WTC11 (cell line): ENCODE results near the gene CD2AP. TPM values are rescaled to one million over a fixed set of nuclear protein-coding genes. Genes with fewer than 3 reads are reported as not detected.

Experiments used
- ATAC-seq: fragments of 200-7000 bp; cut with Tn5 transposase; 2 replicates; pipeline ENCODE4 v1.10.0; 2021; ENCODE audit warnings: mild to moderate bottlenecking, moderate library complexity
- CTCF ChIA-PET: fragments of 300-600 bp; sonication (Branson Sonifier 250); formaldehyde crosslinking; loops from one replicate; lab custom pipeline; 2021; ENCODE audit warnings: antibody characterized with exemption; lab: Charles Lee
- POLR2A ChIA-PET: fragments of 350-600 bp; sonication (Branson Sonifier 250); formaldehyde crosslinking; loops from one replicate; lab custom pipeline; 2021; ENCODE audit warnings: antibody characterized with exemption; lab: Charles Lee
- DNase-seq: peaks from one replicate; pipeline ENCODE4 v3.0.0; 2021; ENCODE audit warnings: low spot score
- H3K27ac Mint-ChIP-seq: 2 replicates; pipeline ENCODE4 v1.8.0; 2021; ENCODE audit warnings: mixed read lengths
- H3K27me3 Mint-ChIP-seq: 2 replicates; pipeline ENCODE4 v1.8.0; 2021; ENCODE audit warnings: low read depth, mild to moderate bottlenecking, moderate library complexity, mixed read lengths
- H3K36me3 Mint-ChIP-seq: 2 replicates; pipeline ENCODE4 v1.8.0; 2021; ENCODE audit warnings: mixed read lengths
- H3K4me1 Mint-ChIP-seq: 2 replicates; pipeline ENCODE4 v1.8.0; 2022; ENCODE audit warnings: mixed read lengths
- H3K4me3 Mint-ChIP-seq: 2 replicates; pipeline ENCODE4 v1.8.0; 2021; ENCODE audit warnings: mild to moderate bottlenecking, moderate library complexity, mixed read lengths
- H3K9me3 Mint-ChIP-seq: 2 replicates; pipeline ENCODE4 v1.8.0; 2021; ENCODE audit warnings: mixed read lengths
- CREB1 ChIP-seq: sonication (generic); formaldehyde crosslinking; IDR thresholded peaks from 2 replicates; pipeline ENCODE4 v1.8.0; 2023; ENCODE audit warnings: mild to moderate bottlenecking, missing genetic modification reagents
- ESRRA ChIP-seq: sonication (generic); formaldehyde crosslinking; IDR thresholded peaks from 2 replicates; pipeline ENCODE4 v1.8.1; 2022; ENCODE audit warnings: mild to moderate bottlenecking, missing genetic modification reagents, borderline replicate concordance
- FOXJ3 ChIP-seq: sonication (generic); formaldehyde crosslinking; IDR thresholded peaks from 2 replicates; pipeline ENCODE4 v1.9.0; 2021; ENCODE audit warnings: missing genetic modification reagents, mild to moderate bottlenecking, borderline replicate concordance
- FOXP1 ChIP-seq: sonication (generic); formaldehyde crosslinking; IDR thresholded peaks from 2 replicates; pipeline ENCODE4 v1.8.0; 2022; ENCODE audit warnings: missing genetic modification reagents, mild to moderate bottlenecking, moderate library complexity, borderline replicate concordance
- IRF2 ChIP-seq: sonication (generic); formaldehyde crosslinking; IDR thresholded peaks from 2 replicates; pipeline ENCODE4 v1.8.0; 2022; ENCODE audit warnings: low read depth, missing genetic modification reagents, borderline replicate concordance
- MXD4 ChIP-seq: fragments of 250-450 bp; sonication (Bioruptor Pico); IDR thresholded peaks from 2 replicates; pipeline ENCODE4 v1.8.0; 2021; ENCODE audit warnings: mild to moderate bottlenecking, moderate library complexity, borderline replicate concordance
- NR1H2 ChIP-seq: sonication (generic); formaldehyde crosslinking; IDR thresholded peaks from 2 replicates; pipeline ENCODE4 v1.9.0; 2021; ENCODE audit warnings: mild to moderate bottlenecking, moderate library complexity, missing genetic modification reagents
- NR3C1 ChIP-seq: sonication (generic); formaldehyde crosslinking; conservative IDR thresholded peaks from 2 replicates; pipeline ENCODE4 v1.8.1; 2023; ENCODE audit warnings: low read depth, mild to moderate bottlenecking, missing genetic modification reagents
- OVOL2 ChIP-seq: fragments of 250-450 bp; sonication (Bioruptor Pico); IDR thresholded peaks from 2 replicates; pipeline ENCODE4 v1.9.0; 2021; ENCODE audit warnings: mild to moderate bottlenecking, borderline replicate concordance
- PRRX2 ChIP-seq: fragments of 250-450 bp; sonication (Bioruptor Pico); IDR thresholded peaks from 2 replicates; pipeline ENCODE4 v1.8.0; 2021; ENCODE audit warnings: mild to moderate bottlenecking
- RELA ChIP-seq: sonication (generic); formaldehyde crosslinking; IDR thresholded peaks from 2 replicates; pipeline ENCODE4 v1.8.1; 2022; ENCODE audit warnings: missing genetic modification reagents, mild to moderate bottlenecking, borderline replicate concordance
- TCF7 ChIP-seq: sonication (generic); formaldehyde crosslinking; IDR thresholded peaks from 2 replicates; pipeline ENCODE4 v1.8.0; 2022; ENCODE audit warnings: mild to moderate bottlenecking, low read depth, missing genetic modification reagents, moderate library complexity
- ZBTB21 ChIP-seq: sonication (generic); formaldehyde crosslinking; IDR thresholded peaks from 2 replicates; pipeline ENCODE4 v1.8.1; 2023; ENCODE audit warnings: mild to moderate bottlenecking, missing genetic modification reagents, borderline replicate concordance
- ZNF232 ChIP-seq: sonication (generic); formaldehyde crosslinking; IDR thresholded peaks from 2 replicates; pipeline ENCODE4 v1.8.0; 2022; ENCODE audit warnings: mild to moderate bottlenecking, missing genetic modification reagents
- ZNF263 ChIP-seq: sonication (generic); formaldehyde crosslinking; IDR thresholded peaks from 2 replicates; pipeline ENCODE4 v1.8.1; 2022; ENCODE audit warnings: low read depth, mild to moderate bottlenecking, moderate library complexity, missing genetic modification reagents
- ZNF416 ChIP-seq: fragments of 250-450 bp; sonication (Bioruptor Pico); IDR thresholded peaks from 2 replicates; pipeline ENCODE4 v1.9.0; 2021; ENCODE audit warnings: mild to moderate bottlenecking, inconsistent platforms
- ZNF423 ChIP-seq: fragments of 250-450 bp; sonication (Bioruptor Pico); IDR thresholded peaks from 2 replicates; pipeline ENCODE4 v2.1.2; 2022; ENCODE audit warnings: mild to moderate bottlenecking, moderate library complexity
- total RNA-seq: library from RNA; stranded (reverse); gene quantifications from 3 replicates; pipeline ENCODE4 v1.2.3, GENCODE V29; 2021
- TF ChIP-seq, protein P1 (sequence below): fragments of 250-450 bp; sonication (Bioruptor Pico); IDR thresholded peaks from 2 replicates; pipeline ENCODE4 v1.9.0; 2021; ENCODE audit warnings: mild to moderate bottlenecking, borderline replicate concordance
- TF ChIP-seq, protein P2 (sequence below): fragments of 250-450 bp; sonication (Bioruptor Pico); IDR thresholded peaks from 2 replicates; pipeline ENCODE4 v1.9.0; 2021; ENCODE audit warnings: moderate library complexity, mild to moderate bottlenecking, inconsistent platforms, borderline replicate concordance
- TF ChIP-seq, protein P3 (sequence below): sonication (generic); formaldehyde crosslinking; IDR thresholded peaks from 2 replicates; pipeline ENCODE4 v1.8.0; 2022; ENCODE audit warnings: mild to moderate bottlenecking, missing genetic modification reagents
- TF ChIP-seq, protein P4 (sequence below): sonication (generic); formaldehyde crosslinking; IDR thresholded peaks from 2 replicates; pipeline ENCODE4 v1.8.0; 2022; ENCODE audit warnings: mild to moderate bottlenecking, missing genetic modification reagents
- TF ChIP-seq, protein P5 (sequence below): sonication (generic); formaldehyde crosslinking; IDR thresholded peaks from 2 replicates; pipeline ENCODE4 v1.8.1; 2023; ENCODE audit warnings: mild to moderate bottlenecking, moderate library complexity, missing genetic modification reagents
- TF ChIP-seq, protein P6 (sequence below): fragments of 250-450 bp; sonication (Bioruptor Pico); IDR thresholded peaks from 2 replicates; pipeline ENCODE4 v1.9.0; 2021; ENCODE audit warnings: mild to moderate bottlenecking
- TF ChIP-seq, protein P7 (sequence below): sonication (generic); formaldehyde crosslinking; conservative IDR thresholded peaks from 2 replicates; pipeline ENCODE4 v1.8.1; 2022; ENCODE audit warnings: mild to moderate bottlenecking, missing genetic modification reagents

The CD2AP gene
- total RNA-seq, 1 experiment from 2014 or later: 77.0 TPM

DNA sequence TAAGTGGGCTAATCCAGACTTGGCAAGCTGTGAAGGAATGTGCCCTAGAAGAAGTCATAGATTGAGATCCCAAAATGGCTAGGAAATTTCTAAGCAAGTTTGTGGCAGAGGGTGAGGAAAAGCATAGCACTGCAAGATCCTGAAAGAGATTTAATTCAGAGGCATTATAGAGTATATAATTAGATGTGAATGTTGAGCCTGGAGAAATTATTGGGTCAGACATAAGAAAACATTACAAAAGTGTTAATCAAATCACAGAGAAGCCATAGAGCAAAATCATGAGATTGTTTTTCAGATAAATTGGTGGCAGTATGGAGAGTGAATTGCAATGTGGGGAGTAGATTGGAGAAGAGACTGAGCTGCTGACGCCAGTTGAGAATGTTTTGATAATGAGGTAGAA lies 90.0 kb downstream of the CD2AP start (continued):
- no peak for TF ChIP-seq ZNF263 (CRISPR knock-in tag)

DNA sequence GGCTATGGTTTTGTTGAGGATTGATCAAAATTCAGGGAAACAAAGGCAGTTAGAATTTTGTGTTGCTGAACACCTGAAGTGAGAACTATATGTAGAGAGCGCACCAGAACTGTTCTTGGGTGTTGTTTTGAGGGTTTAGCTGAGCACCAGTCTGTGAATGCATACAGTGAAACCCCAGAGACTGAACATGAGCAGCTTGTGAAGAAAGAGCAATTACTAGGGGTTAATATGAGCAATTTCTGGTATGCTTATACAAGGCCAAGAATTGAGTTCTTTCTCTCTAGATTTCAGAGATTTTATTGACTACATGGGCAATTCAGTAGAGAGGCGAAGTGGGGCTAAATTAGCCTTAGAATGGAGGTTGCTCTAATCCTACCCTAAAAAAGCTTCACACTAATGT lies 93.9 kb downstream of the CD2AP start:
- DNase-seq: no peak
- H3K9me3 Mint-ChIP-seq: peaks cover 3% of the 10 kb centered on the region
- H3K4me3 Mint-ChIP-seq: no peak overlapping the region
- ATAC-seq: no peak; the same call in 1 of the 2 replicates
- TF ChIP-seq, protein P1, sequence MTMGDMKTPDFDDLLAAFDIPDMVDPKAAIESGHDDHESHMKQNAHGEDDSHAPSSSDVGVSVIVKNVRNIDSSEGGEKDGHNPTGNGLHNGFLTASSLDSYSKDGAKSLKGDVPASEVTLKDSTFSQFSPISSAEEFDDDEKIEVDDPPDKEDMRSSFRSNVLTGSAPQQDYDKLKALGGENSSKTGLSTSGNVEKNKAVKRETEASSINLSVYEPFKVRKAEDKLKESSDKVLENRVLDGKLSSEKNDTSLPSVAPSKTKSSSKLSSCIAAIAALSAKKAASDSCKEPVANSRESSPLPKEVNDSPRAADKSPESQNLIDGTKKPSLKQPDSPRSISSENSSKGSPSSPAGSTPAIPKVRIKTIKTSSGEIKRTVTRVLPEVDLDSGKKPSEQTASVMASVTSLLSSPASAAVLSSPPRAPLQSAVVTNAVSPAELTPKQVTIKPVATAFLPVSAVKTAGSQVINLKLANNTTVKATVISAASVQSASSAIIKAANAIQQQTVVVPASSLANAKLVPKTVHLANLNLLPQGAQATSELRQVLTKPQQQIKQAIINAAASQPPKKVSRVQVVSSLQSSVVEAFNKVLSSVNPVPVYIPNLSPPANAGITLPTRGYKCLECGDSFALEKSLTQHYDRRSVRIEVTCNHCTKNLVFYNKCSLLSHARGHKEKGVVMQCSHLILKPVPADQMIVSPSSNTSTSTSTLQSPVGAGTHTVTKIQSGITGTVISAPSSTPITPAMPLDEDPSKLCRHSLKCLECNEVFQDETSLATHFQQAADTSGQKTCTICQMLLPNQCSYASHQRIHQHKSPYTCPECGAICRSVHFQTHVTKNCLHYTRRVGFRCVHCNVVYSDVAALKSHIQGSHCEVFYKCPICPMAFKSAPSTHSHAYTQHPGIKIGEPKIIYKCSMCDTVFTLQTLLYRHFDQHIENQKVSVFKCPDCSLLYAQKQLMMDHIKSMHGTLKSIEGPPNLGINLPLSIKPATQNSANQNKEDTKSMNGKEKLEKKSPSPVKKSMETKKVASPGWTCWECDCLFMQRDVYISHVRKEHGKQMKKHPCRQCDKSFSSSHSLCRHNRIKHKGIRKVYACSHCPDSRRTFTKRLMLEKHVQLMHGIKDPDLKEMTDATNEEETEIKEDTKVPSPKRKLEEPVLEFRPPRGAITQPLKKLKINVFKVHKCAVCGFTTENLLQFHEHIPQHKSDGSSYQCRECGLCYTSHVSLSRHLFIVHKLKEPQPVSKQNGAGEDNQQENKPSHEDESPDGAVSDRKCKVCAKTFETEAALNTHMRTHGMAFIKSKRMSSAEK (CRISPR knock-in tag): no peak
- no peak for TF ChIP-seq NR1H2 (CRISPR knock-in tag)
- no peak for TF ChIP-seq ESRRA (CRISPR knock-in tag)
- no peak for TF ChIP-seq ZNF232 (CRISPR knock-in tag)
- TF ChIP-seq, protein P2, sequence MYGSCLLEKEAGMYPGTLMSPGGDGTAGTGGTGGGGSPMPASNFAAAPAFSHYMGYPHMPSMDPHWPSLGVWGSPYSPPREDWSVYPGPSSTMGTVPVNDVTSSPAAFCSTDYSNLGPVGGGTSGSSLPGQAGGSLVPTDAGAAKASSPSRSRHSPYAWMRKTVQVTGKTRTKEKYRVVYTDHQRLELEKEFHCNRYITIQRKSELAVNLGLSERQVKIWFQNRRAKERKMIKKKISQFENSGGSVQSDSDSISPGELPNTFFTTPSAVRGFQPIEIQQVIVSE (CRISPR knock-in tag): no peak
- TF ChIP-seq ZNF423 (CRISPR knock-in tag): no peak
- no peak for TF ChIP-seq OVOL2
- H3K27ac Mint-ChIP-seq: peak overlapping the region; percentile 59; the same call in 1 of the 2 replicates
- POLR2A ChIA-PET: no interaction called here
- H3K27me3 Mint-ChIP-seq: no peaks in the 10 kb centered on the region
- peaks cover 11% of the 10 kb centered on the region for H3K36me3 Mint-ChIP-seq
- CTCF ChIA-PET: no interaction called here
- H3K4me1 Mint-ChIP-seq: peaks cover 16% of the 10 kb centered on the region

DNA sequence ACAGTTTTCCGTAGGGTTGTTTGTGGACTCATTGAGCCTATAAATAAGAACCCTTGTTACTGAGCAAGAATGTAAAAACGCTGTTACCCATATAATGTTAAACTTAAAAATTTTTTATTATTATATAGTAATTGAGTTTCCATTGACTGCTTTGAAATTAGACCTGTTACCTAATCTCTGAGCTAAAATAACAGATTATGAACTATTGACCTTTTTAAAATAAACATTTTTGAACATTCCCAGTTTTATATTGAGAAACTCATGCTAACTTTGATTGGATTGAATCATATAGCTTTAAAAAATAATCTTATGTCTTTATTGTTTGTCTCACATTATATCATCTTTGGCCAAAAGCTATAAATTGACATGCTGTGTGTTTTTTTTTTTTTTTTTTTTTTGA lies 95.5 kb downstream of the CD2AP start:
- ChIA-PET CTCF (interaction anchor here (0.7 to 1.2 kb wide), 3 partner anchors 145 to 267 kb away, joined by 3 to 4 read pairs (median 3); no protein-coding TSS in a partner anchor), POLR2A (no interaction called here)
- H3K4me3 Mint-ChIP-seq: no peak overlapping the region
- ATAC-seq (no peak), DNase-seq (no peak)
- H3K36me3 Mint-ChIP-seq: peaks cover 17% of the 10 kb centered on the region
- H3K27me3 Mint-ChIP-seq: no peaks in the 10 kb centered on the region
- no peak overlapping the region for H3K27ac Mint-ChIP-seq
- peaks cover 16% of the 10 kb centered on the region for H3K4me1 Mint-ChIP-seq
- H3K9me3 Mint-ChIP-seq: no peaks in the 10 kb centered on the region
- no peak for TF ChIP-seq RELA (CRISPR knock-in tag)
- TF ChIP-seq, protein P3, sequence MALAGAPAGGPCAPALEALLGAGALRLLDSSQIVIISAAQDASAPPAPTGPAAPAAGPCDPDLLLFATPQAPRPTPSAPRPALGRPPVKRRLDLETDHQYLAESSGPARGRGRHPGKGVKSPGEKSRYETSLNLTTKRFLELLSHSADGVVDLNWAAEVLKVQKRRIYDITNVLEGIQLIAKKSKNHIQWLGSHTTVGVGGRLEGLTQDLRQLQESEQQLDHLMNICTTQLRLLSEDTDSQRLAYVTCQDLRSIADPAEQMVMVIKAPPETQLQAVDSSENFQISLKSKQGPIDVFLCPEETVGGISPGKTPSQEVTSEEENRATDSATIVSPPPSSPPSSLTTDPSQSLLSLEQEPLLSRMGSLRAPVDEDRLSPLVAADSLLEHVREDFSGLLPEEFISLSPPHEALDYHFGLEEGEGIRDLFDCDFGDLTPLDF (CRISPR knock-in tag): no peak
- no peak for TF ChIP-seq TCF7
- no peak for TF ChIP-seq CREB1
- no peak for TF ChIP-seq ZNF416
- TF ChIP-seq FOXP1 (CRISPR knock-in tag): no peak
- TF ChIP-seq IRF2 (CRISPR knock-in tag): no peak
- TF ChIP-seq, protein P4, sequence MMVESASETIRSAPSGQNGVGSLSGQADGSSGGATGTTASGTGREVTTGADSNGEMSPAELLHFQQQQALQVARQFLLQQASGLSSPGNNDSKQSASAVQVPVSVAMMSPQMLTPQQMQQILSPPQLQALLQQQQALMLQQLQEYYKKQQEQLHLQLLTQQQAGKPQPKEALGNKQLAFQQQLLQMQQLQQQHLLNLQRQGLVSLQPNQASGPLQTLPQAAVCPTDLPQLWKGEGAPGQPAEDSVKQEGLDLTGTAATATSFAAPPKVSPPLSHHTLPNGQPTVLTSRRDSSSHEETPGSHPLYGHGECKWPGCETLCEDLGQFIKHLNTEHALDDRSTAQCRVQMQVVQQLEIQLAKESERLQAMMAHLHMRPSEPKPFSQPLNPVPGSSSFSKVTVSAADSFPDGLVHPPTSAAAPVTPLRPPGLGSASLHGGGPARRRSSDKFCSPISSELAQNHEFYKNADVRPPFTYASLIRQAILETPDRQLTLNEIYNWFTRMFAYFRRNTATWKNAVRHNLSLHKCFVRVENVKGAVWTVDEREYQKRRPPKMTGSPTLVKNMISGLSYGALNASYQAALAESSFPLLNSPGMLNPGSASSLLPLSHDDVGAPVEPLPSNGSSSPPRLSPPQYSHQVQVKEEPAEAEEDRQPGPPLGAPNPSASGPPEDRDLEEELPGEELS (CRISPR knock-in tag): no peak
- no peak for TF ChIP-seq PRRX2 (CRISPR knock-in tag)
- no peak for TF ChIP-seq ZBTB21 (CRISPR knock-in tag)
- TF ChIP-seq FOXJ3 (CRISPR knock-in tag): no peak
- TF ChIP-seq MXD4 (CRISPR knock-in tag): no peak
- no peak for TF ChIP-seq ZNF232 (CRISPR knock-in tag)
- no peak for TF ChIP-seq NR3C1 (CRISPR knock-in tag)
- TF ChIP-seq, protein P5, sequence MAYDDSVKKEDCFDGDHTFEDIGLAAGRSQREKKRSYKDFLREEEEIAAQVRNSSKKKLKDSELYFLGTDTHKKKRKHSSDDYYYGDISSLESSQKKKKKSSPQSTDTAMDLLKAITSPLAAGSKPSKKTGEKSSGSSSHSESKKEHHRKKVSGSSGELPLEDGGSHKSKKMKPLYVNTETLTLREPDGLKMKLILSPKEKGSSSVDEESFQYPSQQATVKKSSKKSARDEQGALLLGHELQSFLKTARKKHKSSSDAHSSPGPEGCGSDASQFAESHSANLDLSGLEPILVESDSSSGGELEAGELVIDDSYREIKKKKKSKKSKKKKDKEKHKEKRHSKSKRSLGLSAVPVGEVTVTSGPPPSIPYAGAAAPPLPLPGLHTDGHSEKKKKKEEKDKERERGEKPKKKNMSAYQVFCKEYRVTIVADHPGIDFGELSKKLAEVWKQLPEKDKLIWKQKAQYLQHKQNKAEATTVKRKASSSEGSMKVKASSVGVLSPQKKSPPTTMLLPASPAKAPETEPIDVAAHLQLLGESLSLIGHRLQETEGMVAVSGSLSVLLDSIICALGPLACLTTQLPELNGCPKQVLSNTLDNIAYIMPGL: no peak
- TF ChIP-seq, protein P6, sequence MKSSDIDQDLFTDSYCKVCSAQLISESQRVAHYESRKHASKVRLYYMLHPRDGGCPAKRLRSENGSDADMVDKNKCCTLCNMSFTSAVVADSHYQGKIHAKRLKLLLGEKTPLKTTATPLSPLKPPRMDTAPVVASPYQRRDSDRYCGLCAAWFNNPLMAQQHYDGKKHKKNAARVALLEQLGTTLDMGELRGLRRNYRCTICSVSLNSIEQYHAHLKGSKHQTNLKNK (CRISPR knock-in tag): no peak
- TF ChIP-seq, protein P7, sequence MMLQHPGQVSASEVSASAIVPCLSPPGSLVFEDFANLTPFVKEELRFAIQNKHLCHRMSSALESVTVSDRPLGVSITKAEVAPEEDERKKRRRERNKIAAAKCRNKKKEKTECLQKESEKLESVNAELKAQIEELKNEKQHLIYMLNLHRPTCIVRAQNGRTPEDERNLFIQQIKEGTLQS (CRISPR knock-in tag): no peak
